Peyer's patch (tissue), 4 donors: ENCODE data around the gene MMD. TPM values are rescaled to one million over a fixed set of nuclear protein-coding genes. Genes with fewer than 3 reads are reported as not detected.
"Not testable (repeated sequence)": the region's sequence is repeated elsewhere in the genome, so short reads cannot be mapped to it uniquely, and the experiment has no call there.

Source experiments
- DNase-seq, 3 donors: peaks; one replicate each; pipeline ENCODE4 v3.0.0-alpha.2; 2017 to 2019
- H3K27ac ChIP-seq, 4 donors: fragments of 200-600 bp; sonication (generic); one replicate each; pipeline ENCODE4 v1.5.1; 2016 to 2019
- H3K27me3 ChIP-seq, 2 donors: fragments of 200-600 bp; sonication (generic); one replicate each; pipeline ENCODE4 v1.5.1; 2019
- H3K36me3 ChIP-seq, 3 donors: fragments of 200-600 bp; sonication (generic); one replicate each; pipeline ENCODE4 v1.5.1; 2016 to 2019
- H3K4me1 ChIP-seq, 4 donors: fragments of 200-600 bp; sonication (generic); one replicate each; pipeline ENCODE4 v1.5.1; 2016 to 2019
- H3K4me3 ChIP-seq, 4 donors: fragments of 200-600 bp; sonication (generic); 1 replicate in 3 of 4; 2 replicates in 1 of 4; pipeline ENCODE4 v1.5.1; 2016 to 2019; ENCODE audit warnings: mild to moderate bottlenecking in 1 of 4
- H3K9me3 ChIP-seq, 4 donors: fragments of 200-600 bp; sonication (generic); one replicate each; pipeline ENCODE4 v1.5.1; 2016 to 2019; ENCODE audit warnings: mild to moderate bottlenecking in 1 of 4
- CTCF ChIP-seq, 6 experiments: fragments of 450-650 bp in 4 of 6; fragments of 200-600 bp in 2 of 6; sonication (generic) in 1 of 6; IDR thresholded peaks; one replicate each; pipeline ENCODE4 v1.5.1; 2017 to 2019; ENCODE audit warnings: antibody characterized with exemption in 6 of 6, mild to moderate bottlenecking in 3 of 6, moderate library complexity in 1 of 6
- POLR2A ChIP-seq, 2 donors: fragments of 450-650 bp; IDR thresholded peaks; one replicate each; pipeline ENCODE4 v1.5.1; 2017; ENCODE audit warnings: antibody characterized with exemption in 2 of 2, mild to moderate bottlenecking in 2 of 2, moderate library complexity in 2 of 2
- total RNA-seq, 4 donors: library from RNA; depleted of rRNA; stranded (reverse); fragments of >200 nt; gene quantifications; one replicate each; pipeline ENCODE4 v1.1.0, GENCODE V29; 2016

The MMD gene
- total RNA-seq: 10 to 100 TPM in 2 of 4 donors, 1 to 10 TPM in 2; 4.5 to 29.7 (median 14.3) TPM

- H3K4me1 ChIP-seq: peaks cover 0 to 8% (median 2%) of the 10 kb centered on the region in 4 donors
- H3K4me3 ChIP-seq: peak within 1 kb of the TSS; percentile 64 to 92 (median 88)
- DNase-seq: peak in 2 of 3 donors; percentile 75 to 76
Measured at GRCh38 chr17:55421179-55421934, at the start of gene MMD. Gene MMD, minus strand, starts transcription at chr17:55421835. Its CDS starts 140 bp downstream, at chr17:55421695.

GRCh38 chr17:55466671-55467070 lies 45.0 kb upstream of the MMD start:
- H3K27me3 ChIP-seq: no peaks in the 10 kb centered on the region
- DNase-seq: peak in 1 of 3 donors; percentile 54
- no peaks in the 10 kb centered on the region for H3K36me3 ChIP-seq
- no peaks in the 10 kb centered on the region for H3K4me1 ChIP-seq
- H3K9me3 ChIP-seq: no peaks in the 10 kb centered on the region
- no peak for TF ChIP-seq CTCF (IDR thresholded peaks at IDR 0.05)
- TF ChIP-seq POLR2A (IDR thresholded peaks at IDR 0.05): no peak
- no peak overlapping the region for H3K4me3 ChIP-seq
- no peak overlapping the region for H3K27ac ChIP-seq

More at GRCh38 chr17:55421179-55421934, at the start of gene MMD:
- peak within 1 kb of the TSS; percentile 90 to 92 (median 92) for H3K27ac ChIP-seq
- TF ChIP-seq CTCF (IDR thresholded peaks at IDR 0.05) (no peak), POLR2A (IDR thresholded peaks at IDR 0.05) (peak in 1 of 2 donors; percentile 50)
- H3K9me3 ChIP-seq: no peaks in the 10 kb centered on the region
- no peaks in the 10 kb centered on the region for H3K36me3 ChIP-seq
- no peaks in the 10 kb centered on the region for H3K27me3 ChIP-seq

GRCh38 chr17:55465771-55466170 lies 44.1 kb upstream of the MMD start:
- H3K4me1 ChIP-seq, H3K9me3 ChIP-seq, H3K4me3 ChIP-seq, H3K27me3 ChIP-seq, H3K36me3 ChIP-seq, DNase-seq, H3K27ac ChIP-seq: not testable (repeated sequence)

GRCh38 chr17:55463600-55463999 lies 42.0 kb upstream of the MMD start:
- DNase-seq: no peak
- Histone ChIP-seq H3K36me3 (no peaks in the 10 kb centered on the region), H3K9me3 (no peaks in the 10 kb centered on the region), H3K27me3 (no peaks in the 10 kb centered on the region), H3K27ac (no peak overlapping the region), H3K4me1 (no peaks in the 10 kb centered on the region), H3K4me3 (no peak overlapping the region)
- TF ChIP-seq CTCF (IDR thresholded peaks at IDR 0.05): no peak
- no peak for TF ChIP-seq POLR2A (IDR thresholded peaks at IDR 0.05)

GRCh38 chr17:55462711-55463110 lies 41.1 kb upstream of the MMD start:
- DNase-seq: no peak
- H3K9me3 ChIP-seq: no peaks in the 10 kb centered on the region
- TF ChIP-seq POLR2A (IDR thresholded peaks at IDR 0.05) (no peak), CTCF (IDR thresholded peaks at IDR 0.05) (no peak)
- H3K4me1 ChIP-seq: no peaks in the 10 kb centered on the region
- H3K36me3 ChIP-seq: no peaks in the 10 kb centered on the region
- H3K27me3 ChIP-seq: no peaks in the 10 kb centered on the region
- H3K4me3 ChIP-seq: no peak overlapping the region
- H3K27ac ChIP-seq: no peak overlapping the region

GRCh38 chr17:55462234-55462633 lies 40.6 kb upstream of the MMD start:
- H3K4me3 ChIP-seq: no peak overlapping the region
- no peak for DNase-seq
- no peak overlapping the region for H3K27ac ChIP-seq
- TF ChIP-seq POLR2A (IDR thresholded peaks at IDR 0.05) (no peak), CTCF (IDR thresholded peaks at IDR 0.05) (no peak)
- H3K4me1 ChIP-seq: no peaks in the 10 kb centered on the region
- no peaks in the 10 kb centered on the region for H3K9me3 ChIP-seq
- no peaks in the 10 kb centered on the region for H3K27me3 ChIP-seq
- no peaks in the 10 kb centered on the region for H3K36me3 ChIP-seq
